DND-41 (cell line): ENCODE results near the gene TMEM45A.

Experiments
- ATAC-seq: fragments of 200-7000 bp; cut with Tn5 transposase; 3 replicates; pipeline ENCODE4 v1.9.1; 2021; ENCODE audit warnings: low read depth; ENCODE audit not compliant: insufficient read depth
- DNase-seq: peaks from one replicate; pipeline ENCODE4 v3.0.0-alpha.2; 2020
- H2AFZ ChIP-seq: 2 replicates; pipeline ENCODE4 v1.6.0; 2012; ENCODE audit warnings: low read depth, low read length
- H3K27ac ChIP-seq: 2 replicates; pipeline ENCODE4 v1.5.1; 2012; ENCODE audit warnings: low read length, inconsistent platforms
- H3K27me3 ChIP-seq: fragments of 200-600 bp; sonication (generic); 2 replicates; pipeline ENCODE4 v1.6.0; 2012; ENCODE audit warnings: low read length, mild to moderate bottlenecking, inconsistent platforms; ENCODE audit not compliant: insufficient read depth, poor library complexity
- H3K36me3 ChIP-seq: 2 replicates; pipeline ENCODE4 v1.5.1; 2012; ENCODE audit warnings: low read length, inconsistent platforms; ENCODE audit not compliant: insufficient read depth
- H3K4me1 ChIP-seq: 2 replicates; pipeline ENCODE4 v1.5.1; 2012; ENCODE audit warnings: mild to moderate bottlenecking, low read length; ENCODE audit not compliant: insufficient read depth
- H3K4me2 ChIP-seq: 2 replicates; pipeline ENCODE4 v1.6.0; 2012; ENCODE audit warnings: mild to moderate bottlenecking, moderate library complexity, low read length, inconsistent platforms; ENCODE audit not compliant: insufficient read depth
- H3K4me3 ChIP-seq, 2 experiments: fragments of 200-600 bp in 1 of 2; shearing (Covaris generic) in 1 of 2; 2 replicates each; pipeline ENCODE4 v1.5.1; 2012 to 2016; ENCODE audit warnings: inconsistent platforms in 2 of 2, low read length in 2 of 2, mild to moderate bottlenecking in 2 of 2, low read depth in 1 of 2, moderate library complexity in 1 of 2
- H3K79me2 ChIP-seq: 2 replicates; pipeline ENCODE4 v1.6.0; 2012; ENCODE audit warnings: low read length, inconsistent platforms; ENCODE audit not compliant: insufficient read depth
- H3K9ac ChIP-seq: 2 replicates; pipeline ENCODE4 v1.6.0; 2012; ENCODE audit warnings: low read depth, mild to moderate bottlenecking, inconsistent platforms, low read length, moderate library complexity
- H3K9me3 ChIP-seq: 2 replicates; pipeline ENCODE4 v1.5.1; 2012; ENCODE audit warnings: low read length, moderate library complexity, mild to moderate bottlenecking, inconsistent platforms; ENCODE audit not compliant: insufficient read depth, severe bottlenecking
- H4K20me1 ChIP-seq: 2 replicates; pipeline ENCODE4 v1.6.0; 2012; ENCODE audit warnings: low read length; ENCODE audit not compliant: insufficient read depth
- EZH2 ChIP-seq: IDR thresholded peaks from 3 replicates; pipeline ENCODE4 v1.6.1; 2012; ENCODE audit warnings: borderline replicate concordance, low read depth, mild to moderate bottlenecking, moderate library complexity, low read length, inconsistent platforms; ENCODE audit not compliant: severe bottlenecking
- TF ChIP-seq, protein P1 (sequence below): IDR thresholded peaks from 2 replicates; pipeline ENCODE4 v1.5.1; 2012; ENCODE audit warnings: borderline replicate concordance, low read length, moderate library complexity, mild to moderate bottlenecking; ENCODE audit not compliant: poor library complexity, severe bottlenecking; ENCODE audit errors: extremely low read depth

The TMEM45A gene

DNA sequence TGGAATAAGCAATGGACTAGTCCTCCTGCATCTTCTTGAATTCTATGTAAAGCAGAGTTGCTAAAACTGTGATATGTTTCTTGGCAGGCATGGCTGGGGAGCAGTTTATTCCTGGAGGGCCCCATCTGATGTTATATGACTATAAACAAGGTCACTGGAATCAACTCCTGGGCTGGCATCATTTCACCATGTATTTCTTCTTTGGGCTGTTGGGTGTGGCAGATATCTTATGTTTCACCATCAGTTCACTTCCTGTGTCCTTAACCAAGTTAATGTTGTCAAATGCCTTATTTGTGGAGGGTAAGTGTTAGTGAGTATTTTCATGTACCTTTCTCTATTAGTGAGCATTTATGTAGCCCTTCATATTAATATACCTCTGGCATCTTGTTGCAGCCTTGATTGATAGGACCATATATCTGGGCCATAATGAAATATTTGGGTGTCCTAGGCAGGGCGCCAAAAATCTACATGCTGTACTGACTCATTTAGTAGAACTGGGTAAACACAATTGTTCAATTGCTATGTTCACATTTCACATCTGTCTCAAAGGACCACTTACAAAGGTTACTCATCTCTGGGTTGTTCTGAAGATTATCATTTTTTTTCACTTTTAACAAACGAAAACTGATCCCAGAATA lies 64.4 kb downstream of the TMEM45A start:
- no peak overlapping the region for H3K4me2 ChIP-seq
- no peaks in the 10 kb centered on the region for H3K36me3 ChIP-seq
- no peak overlapping the region for H3K27ac ChIP-seq
- no peak for DNase-seq
- no peak overlapping the region for H2AFZ ChIP-seq
- no peak overlapping the region for H3K9ac ChIP-seq
- no peak overlapping the region for H3K4me3 ChIP-seq
- no peaks in the 10 kb centered on the region for H3K4me1 ChIP-seq
- H4K20me1 ChIP-seq, result no peaks in the 10 kb centered on the region
- no peaks in the 10 kb centered on the region for H3K9me3 ChIP-seq
- TF ChIP-seq, protein P1, sequence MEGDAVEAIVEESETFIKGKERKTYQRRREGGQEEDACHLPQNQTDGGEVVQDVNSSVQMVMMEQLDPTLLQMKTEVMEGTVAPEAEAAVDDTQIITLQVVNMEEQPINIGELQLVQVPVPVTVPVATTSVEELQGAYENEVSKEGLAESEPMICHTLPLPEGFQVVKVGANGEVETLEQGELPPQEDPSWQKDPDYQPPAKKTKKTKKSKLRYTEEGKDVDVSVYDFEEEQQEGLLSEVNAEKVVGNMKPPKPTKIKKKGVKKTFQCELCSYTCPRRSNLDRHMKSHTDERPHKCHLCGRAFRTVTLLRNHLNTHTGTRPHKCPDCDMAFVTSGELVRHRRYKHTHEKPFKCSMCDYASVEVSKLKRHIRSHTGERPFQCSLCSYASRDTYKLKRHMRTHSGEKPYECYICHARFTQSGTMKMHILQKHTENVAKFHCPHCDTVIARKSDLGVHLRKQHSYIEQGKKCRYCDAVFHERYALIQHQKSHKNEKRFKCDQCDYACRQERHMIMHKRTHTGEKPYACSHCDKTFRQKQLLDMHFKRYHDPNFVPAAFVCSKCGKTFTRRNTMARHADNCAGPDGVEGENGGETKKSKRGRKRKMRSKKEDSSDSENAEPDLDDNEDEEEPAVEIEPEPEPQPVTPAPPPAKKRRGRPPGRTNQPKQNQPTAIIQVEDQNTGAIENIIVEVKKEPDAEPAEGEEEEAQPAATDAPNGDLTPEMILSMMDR, result no peak
- TF ChIP-seq EZH2, result no peak
- no peaks in the 10 kb centered on the region for H3K79me2 ChIP-seq
- ATAC-seq, result no peak
- H3K27me3 ChIP-seq, result no peaks in the 10 kb centered on the region

DNA sequence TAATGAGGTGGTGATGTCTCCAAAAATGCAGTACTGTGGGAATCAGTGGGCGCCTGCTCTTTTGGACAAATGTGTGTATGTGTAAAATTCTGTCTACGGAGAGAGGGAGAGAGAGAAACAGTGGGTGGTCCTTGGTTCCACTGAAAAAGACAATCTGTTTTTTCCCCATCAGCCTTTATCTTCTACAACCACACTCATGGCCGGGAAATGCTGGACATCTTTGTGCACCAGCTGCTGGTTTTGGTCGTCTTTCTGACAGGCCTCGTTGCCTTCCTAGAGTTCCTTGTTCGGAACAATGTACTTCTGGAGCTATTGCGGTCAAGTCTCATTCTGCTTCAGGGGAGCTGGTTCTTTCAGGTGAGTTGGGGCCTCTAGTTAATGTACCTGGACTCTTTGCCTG lies 65.8 kb downstream of the TMEM45A start:
- ATAC-seq, result no peak
- no peak overlapping the region for H3K27ac ChIP-seq
- no peaks in the 10 kb centered on the region for H3K79me2 ChIP-seq
- no peaks in the 10 kb centered on the region for H3K36me3 ChIP-seq
- DNase-seq, result no peak
- no peak overlapping the region for H3K4me3 ChIP-seq
- H3K27me3 ChIP-seq, result no peaks in the 10 kb centered on the region
- no peak overlapping the region for H2AFZ ChIP-seq
- no peaks in the 10 kb centered on the region for H4K20me1 ChIP-seq
- no peak overlapping the region for H3K4me2 ChIP-seq
- TF ChIP-seq, protein P1, result no peak
- TF ChIP-seq EZH2, result no peak
- H3K9ac ChIP-seq, result no peak overlapping the region
- H3K9me3 ChIP-seq, result no peaks in the 10 kb centered on the region
- H3K4me1 ChIP-seq, result no peaks in the 10 kb centered on the region

DNA sequence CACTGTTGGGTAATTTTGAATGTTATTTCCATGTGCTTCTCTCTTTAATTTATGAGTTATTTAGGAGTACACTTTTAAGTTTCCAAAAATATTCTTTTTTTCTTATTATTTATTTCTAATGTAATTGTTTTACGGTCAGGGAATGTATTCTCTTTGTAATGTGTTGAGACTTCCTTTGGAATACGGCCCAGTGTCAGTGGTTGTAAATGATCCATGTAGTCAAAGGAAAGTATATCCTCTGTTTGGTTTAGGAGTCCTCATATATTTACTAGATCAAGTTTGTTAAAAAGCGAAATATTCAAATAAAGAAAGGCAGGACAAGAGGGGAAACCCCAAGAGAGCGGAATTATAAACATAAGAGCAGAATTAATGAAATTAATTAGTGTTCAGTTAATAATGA lies 68.0 kb downstream of the TMEM45A start:
- H3K4me2 ChIP-seq, result no peak overlapping the region
- no peak overlapping the region for H3K27ac ChIP-seq
- no peak for ATAC-seq

More for the DNA sequence above, 68.0 kb downstream of the TMEM45A start:
- no peak for TF ChIP-seq EZH2
- TF ChIP-seq, protein P1, result no peak
- H3K4me3 ChIP-seq, result no peak overlapping the region
- H3K4me1 ChIP-seq, result no peaks in the 10 kb centered on the region
- H3K36me3 ChIP-seq, result no peaks in the 10 kb centered on the region
- H3K27me3 ChIP-seq, result no peaks in the 10 kb centered on the region
- no peaks in the 10 kb centered on the region for H4K20me1 ChIP-seq
- no peak for DNase-seq
- no peaks in the 10 kb centered on the region for H3K9me3 ChIP-seq
- H3K9ac ChIP-seq, result no peak overlapping the region
- H2AFZ ChIP-seq, result no peak overlapping the region
- H3K79me2 ChIP-seq, result no peaks in the 10 kb centered on the region
